Endothelial cell of umbilical vein (primary cell): Measurements from ENCODE around the gene ATXN1. TPM values are rescaled to one million over a fixed set of nuclear protein-coding genes. Genes with fewer than 3 reads are reported as not detected.

ENCODE experiments used
- BruUV-seq: library from RNA; stranded (reverse); fragments of 400-500 nt; replicated peaks from 2 replicates; lab custom pipeline; 2021; lab: Mats Ljungman, UMichigan
- CTCF ChIA-PET: fragments of 300-600, 350-600 bp; sonication (Branson Sonifier 250); formaldehyde crosslinking; loops from one replicate; lab custom pipeline; 2021; ENCODE audit warnings: antibody characterized with exemption, inconsistent platforms; lab: Charles Lee
- POLR2A ChIA-PET: fragments of 300-600, 350-600 bp; sonication (Branson Sonifier 250); formaldehyde crosslinking; loops from one replicate; lab custom pipeline; 2021; ENCODE audit warnings: antibody characterized with exemption, inconsistent platforms; lab: Charles Lee
- DNase-seq: peaks from one replicate; pipeline ENCODE4 v3.0.0-alpha.2; 2011; ENCODE audit warnings: low read depth, low spot score
- FAIRE-seq: peaks from 2 replicates; lab custom pipeline; 2011; peaks lifted over from hg19 to GRCh38; lab: Jason Lieb, UNC
- H2AFZ ChIP-seq: 2 replicates; pipeline ENCODE4 v1.6.0; 2012; ENCODE audit warnings: low read depth, low read length, control low read depth, inconsistent platforms
- H3K27ac ChIP-seq: 2 replicates; pipeline ENCODE4 v1.5.1; 2011; ENCODE audit warnings: low read depth, mild to moderate bottlenecking, control low read depth, low read length, moderate library complexity; ENCODE audit not compliant: insufficient read depth
- H3K27me3 ChIP-seq, 2 experiments: 2 replicates each; pipeline versions ENCODE4 v1.6.0 to v1.6.1; 2011; ENCODE audit warnings: low read length in 2 of 2, mixed read lengths in 1 of 2; ENCODE audit not compliant: control insufficient read depth in 2 of 2, insufficient read depth in 2 of 2
- H3K36me3 ChIP-seq, 2 experiments: 2 replicates in 1 of 2; 3 replicates in 1 of 2; pipeline ENCODE4 v1.5.1; 2011; ENCODE audit warnings: low read length in 2 of 2, mild to moderate bottlenecking in 1 of 2, moderate library complexity in 1 of 2; ENCODE audit not compliant: control insufficient read depth in 2 of 2, insufficient read depth in 2 of 2; ENCODE audit errors: extremely low read depth in 1 of 2
- H3K4me1 ChIP-seq: 3 replicates; pipeline ENCODE4 v1.5.1; 2011; ENCODE audit warnings: mild to moderate bottlenecking, low read length; ENCODE audit not compliant: control insufficient read depth, insufficient read depth; ENCODE audit errors: extremely low read depth
- H3K4me2 ChIP-seq: 2 replicates; pipeline ENCODE4 v1.6.1; 2011; ENCODE audit warnings: low read length, control low read depth, mixed read lengths; ENCODE audit not compliant: insufficient read depth
- H3K4me3 ChIP-seq, 3 experiments: fragments of 200-600 bp in 1 of 3; sonication (generic), shearing (Covaris generic) in 1 of 3; replicated peaks in 1 of 3; 2 replicates each; pipeline ENCODE4 v1.5.1; 2011 to 2016; ENCODE audit warnings: control low read depth in 3 of 3, low read length in 3 of 3, mild to moderate bottlenecking in 2 of 3, inconsistent platforms in 1 of 3, low read depth in 1 of 3, moderate library complexity in 1 of 3; ENCODE audit not compliant: insufficient read depth in 1 of 3
- H3K79me2 ChIP-seq: 2 replicates; pipeline ENCODE4 v1.6.0; 2012; ENCODE audit warnings: low read length, inconsistent platforms; ENCODE audit not compliant: control insufficient read depth, insufficient read depth
- H3K9ac ChIP-seq: replicated peaks from 2 replicates; pipeline ENCODE3; 2011; ENCODE audit warnings: low read length, control low read depth; ENCODE audit not compliant: insufficient read depth; ENCODE audit errors: extremely low read depth
- H3K9me1 ChIP-seq: replicated peaks from 3 replicates; pipeline ENCODE4 v1.6.0; 2011; ENCODE audit warnings: mild to moderate bottlenecking, low read length; ENCODE audit not compliant: control insufficient read depth, insufficient read depth; ENCODE audit errors: extremely low read depth
- H3K9me3 ChIP-seq: replicated peaks from 2 replicates; pipeline ENCODE4 v1.5.1; 2012; ENCODE audit warnings: low read length, inconsistent platforms; ENCODE audit not compliant: control insufficient read depth, insufficient read depth
- H4K20me1 ChIP-seq: replicated peaks from 2 replicates; pipeline ENCODE3; 2011; ENCODE audit warnings: mild to moderate bottlenecking, low read length; ENCODE audit not compliant: control insufficient read depth, insufficient read depth; ENCODE audit errors: extremely low read depth
- CTCF ChIP-seq, 2 donors: IDR thresholded peaks; 1 replicate in 1 of 2; 2 replicates in 1 of 2; pipeline ENCODE4 v1.5.1; 2011; ENCODE audit warnings: low read length in 2 of 2, mild to moderate bottlenecking in 2 of 2, moderate library complexity in 2 of 2, control low read depth in 1 of 2, inconsistent platforms in 1 of 2, low read depth in 1 of 2; ENCODE audit not compliant: insufficient read depth in 1 of 2; ENCODE audit errors: extremely low read depth in 1 of 2
- EZH2 ChIP-seq: IDR thresholded peaks from 2 replicates; pipeline ENCODE4 v1.6.1; 2012; ENCODE audit warnings: borderline replicate concordance, low read depth, mild to moderate bottlenecking, moderate library complexity, low read length, inconsistent platforms; ENCODE audit not compliant: severe bottlenecking
- FOS ChIP-seq: IDR thresholded peaks from 2 replicates; pipeline ENCODE4 v1.6.1; 2011; ENCODE audit warnings: mild to moderate bottlenecking, low read length, moderate library complexity, borderline replicate concordance; ENCODE audit not compliant: insufficient read depth
- GATA2 ChIP-seq: IDR thresholded peaks from 2 replicates; pipeline ENCODE4 v1.7.0; 2011; ENCODE audit warnings: low read depth, mild to moderate bottlenecking, moderate library complexity, mixed read lengths, low read length; ENCODE audit not compliant: insufficient read length, insufficient read depth
- JUN ChIP-seq: IDR thresholded peaks from 2 replicates; pipeline ENCODE4 v1.6.1; 2011; ENCODE audit warnings: borderline replicate concordance, low read depth; ENCODE audit not compliant: insufficient read length, insufficient read depth
- MYC ChIP-seq: IDR thresholded peaks from one replicate; pipeline ENCODE4 v1.6.1; 2011; ENCODE audit warnings: mild to moderate bottlenecking, low read depth, low read length
- POLR2A ChIP-seq: IDR thresholded peaks from 2 replicates; pipeline ENCODE4 v1.6.1; 2012; ENCODE audit warnings: low read depth, mild to moderate bottlenecking, control low read depth, low read length
- POLR2AphosphoS5 ChIP-seq: IDR thresholded peaks from 2 replicates; pipeline ENCODE4 v1.6.1; 2012; ENCODE audit warnings: low read depth, mild to moderate bottlenecking, control low read depth, low read length, moderate library complexity; ENCODE audit not compliant: insufficient read depth
- dilution Hi-C: fragments of 300-500 bp; cut with MboI; formaldehyde crosslinking; loops from one replicate; pipeline ENCODE4 v1.15.0; 2019; ENCODE audit warnings: low sequenced_read_pairs; ENCODE audit not compliant: extremely low pct_ligation_motif_present
- intact Hi-C: fragments of 100-400 bp; cut with micrococcal nuclease; formaldehyde crosslinking; loops from one replicate; pipeline ENCODE4 v1.10.0; 2022
- polyA plus RNA-seq, 4 experiments: library from polyadenylated mRNA; depleted of rRNA in 3 of 4; stranded (reverse) in 3 of 4; unstranded in 1 of 4; fragments of >200 nt; gene quantifications; 2 replicates each; pipeline versions ENCODE4 v1.2.1 to v1.2.3, GENCODE V29; 2011 to 2012; ENCODE audit warnings: missing spikeins in 1 of 4
- total RNA-seq: library from RNA; stranded (reverse); gene quantifications from 2 replicates; pipeline ENCODE4 v1.2.3, GENCODE V29; 2021
- TF ChIP-seq, protein P1 (sequence below): IDR thresholded peaks from 2 replicates; pipeline ENCODE4 v1.6.1; 2011; ENCODE audit not compliant: insufficient read depth, insufficient read length

The ATXN1 gene
- total and polyA plus RNA-seq, 2 donors (not counting 3 experiments of a cell fraction or from before 2014, with no cell fraction given) = 16.4 to 33.0 TPM

DNA sequence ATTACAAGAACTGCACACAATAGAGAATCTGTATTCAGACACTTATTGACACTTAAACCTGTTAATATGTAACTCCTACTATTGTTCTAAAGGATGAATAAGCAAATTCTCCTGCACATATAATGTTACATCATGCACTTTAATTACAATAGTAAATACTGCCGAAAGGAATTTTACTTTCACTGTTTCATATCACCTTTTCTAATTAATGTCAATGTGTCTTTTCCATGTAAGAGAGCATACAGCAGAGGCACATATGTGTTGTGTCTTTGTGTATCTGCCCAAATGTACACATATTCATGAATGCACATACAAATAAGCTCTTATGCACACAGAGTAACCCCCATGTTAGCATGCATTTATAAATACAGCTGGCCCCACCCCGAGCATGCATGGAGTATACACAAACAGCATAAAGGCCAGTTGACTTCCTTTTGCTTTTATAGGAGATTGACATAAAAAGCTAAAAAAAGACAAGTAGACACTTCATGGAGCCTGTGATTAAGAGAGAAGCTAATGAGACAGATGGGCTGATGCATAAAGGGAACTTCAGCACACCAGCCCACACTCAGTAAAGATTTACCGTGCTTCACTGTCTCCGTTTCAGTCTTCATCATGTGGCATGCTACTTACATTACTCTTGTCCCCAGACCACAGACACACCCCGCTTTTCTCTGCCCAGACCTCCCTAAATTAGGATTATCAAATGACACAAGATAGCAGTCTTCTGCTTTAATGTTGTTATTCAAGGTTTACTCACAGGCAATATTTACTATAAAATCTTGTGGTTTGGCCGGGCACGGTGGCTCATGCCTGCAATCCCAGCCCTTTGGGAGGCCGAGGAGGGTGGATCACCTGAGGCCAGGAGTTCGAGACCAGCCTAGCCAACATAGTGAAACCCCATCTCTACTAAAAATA is 184.6 kb downstream of the ATXN1 start:
- ChIA-PET POLR2A (no interaction called here), CTCF (interaction anchor here (1.2 to 1.4 kb wide), 2 partner anchors 17 to 185 kb away, joined by 3 to 4 read pairs; no protein-coding TSS in a partner anchor)
- no peak overlapping the region for H3K9ac ChIP-seq
- FAIRE-seq (no peak), DNase-seq (no peak)
- H3K9me3 ChIP-seq = no peaks in the 10 kb centered on the region
- no peaks in the 10 kb centered on the region for H4K20me1 ChIP-seq
- no peaks in the 10 kb centered on the region for H3K4me1 ChIP-seq
- TF ChIP-seq POLR2A = no peak
- no peak for TF ChIP-seq POLR2AphosphoS5
- TF ChIP-seq, protein P1, sequence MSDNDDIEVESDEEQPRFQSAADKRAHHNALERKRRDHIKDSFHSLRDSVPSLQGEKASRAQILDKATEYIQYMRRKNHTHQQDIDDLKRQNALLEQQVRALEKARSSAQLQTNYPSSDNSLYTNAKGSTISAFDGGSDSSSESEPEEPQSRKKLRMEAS = no peak
- no peak for TF ChIP-seq JUN
- no peak for TF ChIP-seq CTCF (IDR thresholded peaks at IDR 0.05; ENCODE audit: extremely low read depth in 1 of 2, insufficient read depth in 1 of 2, low read depth in 1 of 2, low read length in 2 of 2)
- no peak for TF ChIP-seq FOS
- no peak for TF ChIP-seq GATA2
- TF ChIP-seq EZH2 = no peak
- no peak for TF ChIP-seq MYC
- H3K36me3 ChIP-seq = no peaks in the 10 kb centered on the region
- H3K9me1 ChIP-seq = peaks cover 3% of the 10 kb centered on the region
- BruUV-seq = no TSS peak
- intact Hi-C loops = no loop called here
- no peak overlapping the region for H3K4me3 ChIP-seq
- H3K27ac ChIP-seq = no peak overlapping the region
- H3K79me2 ChIP-seq = no peaks in the 10 kb centered on the region
- no peak overlapping the region for H3K4me2 ChIP-seq
- dilution Hi-C loops = no loop called here
- H3K27me3 ChIP-seq = no peaks in the 10 kb centered on the region
- H2AFZ ChIP-seq = no peak overlapping the region
